Fibroblast of upper back skin (primary cell): Measurements from ENCODE around the gene NUP205.
"Not testable (repeated sequence)": the region's sequence is repeated elsewhere in the genome, so short reads cannot be mapped to it uniquely, and the experiment has no call there.

Experiments
- DNase-seq: peaks from one replicate; pipeline ENCODE4 v3.0.0-alpha.2; 2013

NUP205 gene

GRCh38 chr7:135634191-135634878 lies 76.6 kb downstream of the NUP205 start:
- no peak for DNase-seq

DNA sequence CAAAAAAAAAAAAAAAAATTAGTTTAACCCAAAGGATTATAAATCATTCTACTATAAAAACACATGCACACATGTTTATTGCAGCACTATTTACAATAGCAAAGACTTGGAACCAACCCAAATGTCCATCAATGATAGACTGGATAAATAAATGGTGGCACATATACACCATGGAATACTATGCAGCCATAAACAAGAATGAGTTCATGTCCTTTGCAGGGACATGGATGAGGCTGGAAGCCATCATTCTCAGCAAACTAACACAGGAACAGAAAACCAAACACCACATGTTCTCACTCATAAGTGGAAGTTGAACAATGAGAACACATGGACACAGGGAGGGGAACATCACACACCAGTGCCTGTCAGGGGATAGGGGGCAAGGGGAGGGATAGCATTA lies 82.0 kb downstream of the NUP205 start:
- DNase-seq, result not testable (repeated sequence)

DNA sequence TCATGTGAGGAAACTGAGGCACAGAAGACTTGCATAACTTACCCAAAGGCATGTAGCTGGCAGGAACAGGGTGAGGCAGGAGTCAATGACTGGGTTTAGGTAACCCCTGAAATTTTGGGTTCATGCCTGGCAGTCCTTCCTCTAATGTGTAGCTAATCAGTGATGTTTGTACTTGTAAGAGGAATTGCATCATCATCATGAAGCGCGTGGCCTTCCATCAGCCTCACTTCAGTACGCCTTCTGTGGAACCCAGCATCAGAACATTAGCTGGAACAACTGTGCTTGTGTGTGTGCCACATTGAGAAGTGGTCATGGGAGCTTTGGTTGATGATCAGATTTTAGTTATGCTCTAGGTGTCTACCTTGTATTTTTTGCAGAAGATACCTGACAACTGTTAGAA lies 86.4 kb downstream of the NUP205 start:
- DNase-seq, result no peak

DNA sequence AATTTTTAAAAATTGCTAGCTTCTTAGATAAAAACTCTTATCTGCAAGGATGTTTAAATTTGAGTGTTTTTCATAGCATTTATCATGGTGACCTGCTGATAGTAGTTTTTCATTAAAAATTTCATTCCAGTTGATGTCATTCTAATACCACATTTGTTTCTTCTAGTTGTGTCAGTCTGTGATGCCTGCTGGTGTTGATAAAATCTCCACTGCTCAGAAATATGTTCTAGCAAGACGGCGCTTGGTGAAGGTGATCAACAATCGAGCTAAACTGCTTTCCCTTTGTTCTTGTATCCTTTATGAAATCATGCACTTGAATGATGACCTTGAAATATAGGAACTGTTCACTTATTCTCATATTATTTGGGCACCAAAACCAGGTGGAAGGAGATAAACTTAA lies 87.0 kb downstream of the NUP205 start:
- no peak for DNase-seq

- DNase-seq, result peak; percentile 45
These were observed 87.7 kb downstream of the NUP205 start for GRCh38 chr7:135645296-135645904.

- no peak for DNase-seq
These were observed 90.0 kb downstream of the NUP205 start for GRCh38 chr7:135647755-135648154.

DNA sequence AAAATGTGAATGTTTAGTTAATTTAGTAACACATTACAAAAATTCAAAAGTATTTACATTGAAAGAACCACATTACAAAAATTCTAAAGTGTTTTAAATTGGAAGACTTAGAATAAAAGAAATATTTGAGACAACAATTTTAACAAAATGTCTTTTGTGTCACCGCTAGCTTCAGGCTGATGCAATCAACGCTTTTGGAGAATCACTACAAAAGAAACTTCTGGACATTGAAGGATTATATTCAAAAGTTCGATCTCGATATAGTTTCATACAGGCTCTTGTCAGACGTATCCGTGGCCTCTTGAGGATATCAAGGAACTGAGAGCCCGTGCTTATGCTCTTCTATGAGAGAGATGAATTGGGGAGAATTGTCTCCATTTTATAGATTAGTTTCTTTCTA lies 90.5 kb downstream of the NUP205 start:
- DNase-seq, result no peak

GRCh38 chr7:135650831-135651573 lies 93.3 kb downstream of the NUP205 start:
- DNase-seq, result peak; percentile 93

DNA sequence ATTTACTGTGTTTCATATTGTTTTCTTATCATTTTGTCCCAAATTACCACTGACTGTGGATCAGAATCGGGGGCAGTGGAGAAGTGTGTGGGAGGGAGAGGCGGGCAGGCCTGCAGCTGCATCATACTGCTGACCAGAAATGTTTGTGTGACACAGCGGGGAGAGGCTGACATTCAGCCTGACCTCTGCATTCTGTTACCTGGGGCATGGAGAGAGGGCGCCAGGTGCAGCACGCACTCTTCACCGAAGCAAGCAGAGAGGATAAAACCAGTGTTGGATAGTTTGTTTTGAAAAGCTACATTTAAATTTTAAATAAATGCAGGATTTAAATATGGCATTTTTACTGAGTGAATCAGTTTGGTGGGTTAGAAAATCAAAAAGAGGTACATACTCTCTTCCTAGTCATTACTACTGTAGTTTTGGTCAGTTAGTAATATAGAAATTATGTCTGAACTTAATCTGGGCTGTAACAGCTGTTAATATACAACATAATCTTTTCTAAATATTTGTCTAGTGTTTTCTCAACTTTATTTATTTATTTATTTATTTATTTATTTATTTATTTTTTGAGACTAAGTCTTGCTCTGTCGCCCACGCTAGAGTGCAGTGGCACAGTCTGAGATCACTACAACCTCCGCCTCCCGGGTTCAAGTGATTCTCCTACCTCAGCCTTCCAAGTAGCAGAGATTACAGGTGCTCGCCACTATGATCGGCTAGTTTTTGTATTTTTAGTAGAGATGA lies 95.8 kb downstream of the NUP205 start:
- no peak for DNase-seq

GRCh38 chr7:135658564-135658963 lies 100.8 kb downstream of the NUP205 start:
- DNase-seq, result no peak

GRCh38 chr7:135659159-135659846 lies 101.6 kb downstream of the NUP205 start:
- no peak for DNase-seq

GRCh38 chr7:135661311-135662122 lies 103.8 kb downstream of the NUP205 start:
- DNase-seq, result no peak

GRCh38 chr7:135662123-135662372 lies 104.3 kb downstream of the NUP205 start:
- no peak for DNase-seq

DNA sequence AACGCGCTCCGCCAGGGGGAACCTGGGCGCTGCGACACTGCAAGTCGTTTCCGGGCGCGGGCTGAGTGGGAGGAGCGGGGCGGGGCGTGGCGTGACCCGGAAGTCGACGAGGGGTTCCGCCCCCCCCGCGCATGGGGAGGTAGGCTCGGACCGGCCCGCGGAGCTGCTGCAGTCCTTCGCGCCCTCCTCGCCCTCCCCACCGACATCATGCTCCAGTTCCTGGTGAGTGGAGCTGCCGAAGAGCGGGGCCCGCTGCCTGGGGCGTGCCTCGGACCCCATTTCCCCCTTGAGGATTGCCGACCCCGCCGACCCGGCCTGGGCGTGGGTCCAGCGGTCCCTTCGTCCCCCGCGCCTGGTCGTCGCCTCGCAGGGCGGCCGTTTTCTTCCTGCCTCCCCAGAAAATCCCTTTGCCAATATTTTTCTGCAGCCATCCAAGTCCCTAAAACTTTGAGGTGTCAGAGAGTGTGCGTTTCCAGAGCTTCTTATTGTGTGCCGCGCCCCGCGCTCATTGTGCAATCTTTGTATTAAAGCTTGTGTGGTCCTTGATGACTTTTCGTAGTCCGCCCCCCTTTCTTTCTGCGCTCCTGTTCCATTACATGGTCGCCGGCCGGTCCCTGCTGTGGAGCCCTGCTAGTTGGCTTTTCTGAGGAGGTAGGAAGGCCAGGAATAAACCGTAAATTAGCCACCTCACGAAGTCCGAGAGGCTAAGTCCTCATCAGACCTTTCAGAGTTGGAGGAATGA lies 104.8 kb downstream of the NUP205 start, which contains the start of gene STMP1:
TSS of gene STMP1 (plus strand) at position 142 of the 742 bp plus-strand sequence.
- peak; percentile 95 for DNase-seq

DNA sequence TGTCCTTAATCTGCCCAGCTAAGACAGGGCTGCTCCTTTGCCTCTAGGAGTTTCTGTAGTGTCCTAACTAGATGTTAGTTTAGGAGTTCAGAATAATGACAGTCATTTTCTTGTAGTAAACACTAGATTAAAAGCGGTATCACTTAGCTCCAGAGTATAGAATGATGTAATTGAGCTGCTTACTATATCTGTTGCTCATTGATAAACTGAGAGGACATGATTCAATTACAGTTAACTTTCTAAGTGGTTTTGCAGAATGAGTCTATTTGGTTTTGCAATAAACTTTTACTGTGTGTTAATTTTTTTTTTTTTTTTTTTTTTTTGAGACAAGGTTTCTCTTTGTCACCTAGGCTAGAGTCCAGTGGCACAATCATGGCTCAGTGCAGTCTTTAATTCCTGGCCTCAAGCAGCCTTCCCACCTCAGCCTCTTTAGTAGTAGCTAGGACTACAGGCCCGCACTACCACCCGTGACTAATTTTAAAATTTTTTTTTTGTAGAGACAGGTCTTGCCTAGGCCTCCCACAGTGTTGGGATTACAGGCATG lies 106.4 kb downstream of the NUP205 start:
- DNase-seq, result peak; percentile 31

DNA sequence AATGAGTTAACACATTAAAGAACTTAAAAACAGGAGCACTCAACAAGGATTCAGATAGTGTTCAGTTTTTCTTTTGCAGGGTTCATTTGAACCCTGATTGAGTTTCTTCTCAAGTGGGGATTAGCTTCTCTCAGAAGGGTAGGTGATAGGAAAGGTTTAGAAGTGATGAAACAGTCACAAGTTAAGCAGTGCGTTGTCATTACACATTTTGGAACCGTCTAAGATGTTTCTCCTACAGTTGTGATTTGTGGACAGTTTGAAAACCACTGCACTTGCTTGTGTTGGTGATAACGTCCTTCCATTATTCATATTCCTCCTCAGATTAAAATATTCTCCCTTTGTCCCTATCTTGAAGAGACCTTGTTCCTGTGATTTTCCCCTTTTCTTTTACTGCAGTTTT lies 107.3 kb downstream of the NUP205 start:
- DNase-seq, result no peak

DNA sequence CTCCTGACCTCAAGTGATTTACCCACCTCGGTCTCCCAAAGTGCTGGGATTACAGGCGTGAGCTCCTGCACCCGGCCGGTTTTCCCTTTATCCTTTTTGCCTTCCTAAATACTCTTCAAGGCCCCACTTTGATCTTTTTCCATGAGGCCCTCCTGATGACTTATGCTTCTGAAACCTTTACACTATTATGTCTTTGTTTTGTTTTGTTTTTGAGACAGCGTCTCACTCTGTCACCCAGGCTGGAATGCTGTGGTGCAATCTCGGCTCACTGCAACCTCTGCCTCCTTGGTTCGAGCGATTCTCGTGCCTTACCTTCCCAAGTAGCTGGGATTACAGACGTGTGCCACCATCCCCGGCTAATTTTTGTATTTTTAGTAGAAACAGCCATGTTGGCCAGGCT lies 108.4 kb downstream of the NUP205 start:
- no peak for DNase-seq

DNA sequence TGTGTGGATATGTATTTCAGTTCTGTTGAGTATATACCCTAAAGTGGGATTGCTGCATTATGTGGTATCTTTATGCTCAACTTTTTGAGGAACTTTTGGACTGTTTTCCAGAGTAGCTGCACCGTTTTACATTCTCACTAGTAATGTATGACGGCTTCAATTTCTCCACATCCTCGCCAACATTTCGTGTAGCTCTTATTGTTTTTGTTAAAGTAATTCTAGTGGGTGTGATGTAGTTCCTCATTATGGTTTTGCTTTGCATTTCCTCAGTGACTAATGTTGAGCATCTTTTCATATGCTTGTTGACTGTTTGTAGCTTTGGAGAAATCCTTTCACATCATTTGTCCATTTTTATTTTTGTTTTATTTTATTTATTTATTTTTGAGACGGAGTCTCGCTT lies 109.1 kb downstream of the NUP205 start:
- DNase-seq, result no peak

GRCh38 chr7:135667626-135668025 lies 109.9 kb downstream of the NUP205 start:
- not testable (repeated sequence) for DNase-seq

DNA sequence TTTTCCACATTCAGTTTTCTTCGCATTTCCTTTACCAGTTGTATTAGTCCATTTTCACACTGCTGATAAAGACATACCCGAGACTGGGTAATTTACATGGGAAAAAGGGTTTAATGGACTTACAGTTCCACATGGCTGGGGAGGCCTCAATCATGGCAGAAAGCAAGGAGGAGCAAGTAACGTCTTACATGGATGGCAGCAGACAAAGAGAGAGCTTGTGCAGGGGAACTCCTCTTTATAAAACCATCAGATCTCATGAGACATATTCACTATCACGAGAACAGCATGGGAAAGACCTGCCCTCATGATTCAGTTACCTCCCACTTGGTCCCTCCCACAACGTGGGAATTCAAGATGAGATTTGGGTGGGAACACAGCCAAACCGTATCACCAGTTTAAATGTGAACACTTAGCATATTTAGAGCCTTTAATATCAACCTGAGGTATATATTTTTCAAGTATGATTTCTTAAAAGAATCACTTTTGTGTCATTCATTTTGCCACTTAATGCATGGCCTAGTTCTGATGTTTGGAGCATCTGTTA lies 111.2 kb downstream of the NUP205 start:
- not testable (repeated sequence) for DNase-seq

- no peak for DNase-seq
These were observed 112.1 kb downstream of the NUP205 start for GRCh38 chr7:135669774-135670173.
